AG09309 (cell line): Measurements from ENCODE around the gene TERC.

Experiments used
- DNase-seq: peaks from one replicate; pipeline ENCODE4 v3.0.0-alpha.2; 2010; ENCODE audit warnings: low read depth
- H3K4me3 ChIP-seq: 2 replicates; pipeline ENCODE4 v1.5.1; 2011; ENCODE audit warnings: mild to moderate bottlenecking, low read depth, low read length, moderate library complexity; ENCODE audit not compliant: control insufficient read depth
- TF ChIP-seq, protein P1 (sequence below): IDR thresholded peaks from 2 replicates; pipeline ENCODE4 v1.5.1; 2011; ENCODE audit warnings: mild to moderate bottlenecking, low read depth, low read length, inconsistent platforms; ENCODE audit not compliant: insufficient read depth, control insufficient read depth; ENCODE audit errors: missing control alignments

The TERC gene

DNA sequence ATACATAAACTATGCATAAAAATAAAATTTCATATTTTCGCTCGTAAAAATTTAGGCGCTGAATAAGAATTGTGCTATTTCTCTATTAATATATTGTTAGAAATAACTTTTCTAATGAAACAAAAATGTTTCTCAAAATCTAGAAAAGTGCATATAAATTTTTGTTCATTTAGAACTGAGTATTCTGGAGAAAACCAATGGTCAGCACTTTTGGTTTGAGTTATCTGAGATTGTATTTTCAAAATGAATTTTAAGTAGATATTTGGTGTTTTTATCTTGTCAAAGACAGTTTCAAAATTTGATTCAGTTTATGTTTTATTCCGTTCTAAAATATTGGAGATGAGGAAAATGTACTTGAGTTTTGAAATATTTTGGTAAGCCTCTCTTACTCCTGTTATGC is 22.3 kb upstream of the TERC start:
- no peak for DNase-seq
- TF ChIP-seq, protein P1, sequence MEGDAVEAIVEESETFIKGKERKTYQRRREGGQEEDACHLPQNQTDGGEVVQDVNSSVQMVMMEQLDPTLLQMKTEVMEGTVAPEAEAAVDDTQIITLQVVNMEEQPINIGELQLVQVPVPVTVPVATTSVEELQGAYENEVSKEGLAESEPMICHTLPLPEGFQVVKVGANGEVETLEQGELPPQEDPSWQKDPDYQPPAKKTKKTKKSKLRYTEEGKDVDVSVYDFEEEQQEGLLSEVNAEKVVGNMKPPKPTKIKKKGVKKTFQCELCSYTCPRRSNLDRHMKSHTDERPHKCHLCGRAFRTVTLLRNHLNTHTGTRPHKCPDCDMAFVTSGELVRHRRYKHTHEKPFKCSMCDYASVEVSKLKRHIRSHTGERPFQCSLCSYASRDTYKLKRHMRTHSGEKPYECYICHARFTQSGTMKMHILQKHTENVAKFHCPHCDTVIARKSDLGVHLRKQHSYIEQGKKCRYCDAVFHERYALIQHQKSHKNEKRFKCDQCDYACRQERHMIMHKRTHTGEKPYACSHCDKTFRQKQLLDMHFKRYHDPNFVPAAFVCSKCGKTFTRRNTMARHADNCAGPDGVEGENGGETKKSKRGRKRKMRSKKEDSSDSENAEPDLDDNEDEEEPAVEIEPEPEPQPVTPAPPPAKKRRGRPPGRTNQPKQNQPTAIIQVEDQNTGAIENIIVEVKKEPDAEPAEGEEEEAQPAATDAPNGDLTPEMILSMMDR: no peak
- no peak overlapping the region for H3K4me3 ChIP-seq

DNA sequence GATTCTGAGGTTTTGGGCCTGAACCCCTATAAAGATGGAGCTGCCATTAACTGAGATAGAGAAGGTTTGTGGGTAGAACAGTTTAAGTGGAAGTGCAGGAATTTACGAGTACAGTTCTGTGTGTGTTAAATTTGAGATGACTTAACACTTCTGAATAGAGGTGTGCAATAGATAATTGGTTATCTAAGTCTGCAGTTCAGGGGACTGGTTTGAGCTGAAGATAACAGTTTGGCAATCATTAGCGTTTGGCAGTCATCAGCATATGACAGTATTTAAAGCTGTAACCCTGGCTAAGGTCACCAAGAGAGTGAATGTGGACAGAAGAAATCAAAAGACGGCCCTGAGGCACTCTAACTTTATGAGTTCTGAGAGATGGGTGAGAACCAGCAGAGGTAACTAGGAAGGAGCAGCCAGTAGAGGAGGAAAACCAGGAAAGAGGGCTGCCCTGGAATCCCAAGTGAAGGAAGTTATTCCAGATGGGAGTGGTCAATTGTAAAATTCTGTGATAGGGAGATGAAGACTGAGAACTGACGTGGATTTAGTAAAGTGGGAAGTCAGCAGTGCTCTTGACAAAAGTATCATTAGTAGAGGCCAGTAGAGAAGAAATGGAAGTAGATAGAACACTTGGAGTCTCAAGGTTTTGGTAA is 16.5 kb upstream of the TERC start:
- H3K4me3 ChIP-seq: no peak overlapping the region

DNA sequence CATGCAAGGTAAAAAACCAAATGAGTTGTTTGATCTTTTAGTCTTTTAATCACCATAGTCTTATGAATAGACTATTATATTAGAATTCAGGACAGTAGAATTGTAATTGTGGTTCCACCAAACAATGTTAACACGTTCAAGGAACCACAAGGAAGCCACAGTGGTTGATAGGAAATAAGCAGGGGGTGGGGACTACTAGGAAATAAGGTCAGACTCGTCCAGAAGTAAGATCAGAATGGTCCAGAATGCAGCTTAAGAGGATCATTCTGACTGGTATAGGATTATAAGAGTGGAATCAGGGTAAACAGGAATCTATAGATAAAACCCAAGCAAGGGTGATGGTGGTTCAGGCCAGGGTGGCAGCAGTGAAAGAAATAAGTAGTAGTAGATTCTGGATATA is 15.9 kb upstream of the TERC start:
- no peak for DNase-seq
- TF ChIP-seq, protein P1: no peak
- H3K4me3 ChIP-seq: no peak overlapping the region

More for the DNA sequence above, 16.5 kb upstream of the TERC start:
- TF ChIP-seq, protein P1: no peak
- no peak for DNase-seq

DNA sequence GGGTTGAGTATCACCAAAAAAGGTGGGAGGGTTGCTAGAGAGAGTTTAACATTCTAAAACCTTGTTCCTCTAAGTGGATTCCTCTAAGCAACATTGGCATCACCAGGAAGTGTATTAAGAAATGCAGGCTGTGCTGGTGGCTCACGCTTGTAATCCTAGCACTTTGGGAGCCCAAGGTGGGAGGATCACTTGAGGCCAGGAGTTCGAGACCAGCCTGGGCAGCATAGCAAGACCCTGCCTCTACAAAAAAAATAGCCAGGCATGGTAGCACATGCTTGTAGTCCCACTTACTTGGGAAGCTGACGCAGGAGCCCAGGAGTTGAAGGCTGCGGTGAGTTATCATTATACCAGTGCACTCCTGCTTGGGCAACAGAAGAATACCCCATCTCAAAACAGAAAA is 13.0 kb upstream of the TERC start:
- TF ChIP-seq, protein P1: no peak
- no peak overlapping the region for H3K4me3 ChIP-seq
- DNase-seq: no peak

DNA sequence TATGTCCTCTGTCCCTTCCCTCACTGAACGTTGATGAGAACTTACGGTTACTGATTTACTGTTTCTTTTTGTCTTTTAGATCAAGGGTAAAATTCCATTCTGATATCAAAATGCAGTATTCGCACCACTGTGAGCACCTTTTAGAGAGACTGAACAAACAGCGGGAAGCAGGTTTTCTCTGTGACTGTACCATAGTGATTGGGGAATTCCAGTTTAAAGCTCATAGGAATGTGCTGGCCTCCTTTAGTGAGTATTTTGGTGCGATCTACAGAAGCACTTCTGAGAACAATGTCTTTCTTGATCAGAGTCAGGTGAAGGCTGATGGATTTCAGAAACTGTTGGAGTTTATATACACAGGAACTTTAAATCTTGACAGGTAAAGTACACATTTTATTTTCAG is 9.3 kb upstream of the TERC start:
- peak overlapping the region; percentile 100 for H3K4me3 ChIP-seq
- TF ChIP-seq, protein P1: no peak
- DNase-seq: no peak

DNA sequence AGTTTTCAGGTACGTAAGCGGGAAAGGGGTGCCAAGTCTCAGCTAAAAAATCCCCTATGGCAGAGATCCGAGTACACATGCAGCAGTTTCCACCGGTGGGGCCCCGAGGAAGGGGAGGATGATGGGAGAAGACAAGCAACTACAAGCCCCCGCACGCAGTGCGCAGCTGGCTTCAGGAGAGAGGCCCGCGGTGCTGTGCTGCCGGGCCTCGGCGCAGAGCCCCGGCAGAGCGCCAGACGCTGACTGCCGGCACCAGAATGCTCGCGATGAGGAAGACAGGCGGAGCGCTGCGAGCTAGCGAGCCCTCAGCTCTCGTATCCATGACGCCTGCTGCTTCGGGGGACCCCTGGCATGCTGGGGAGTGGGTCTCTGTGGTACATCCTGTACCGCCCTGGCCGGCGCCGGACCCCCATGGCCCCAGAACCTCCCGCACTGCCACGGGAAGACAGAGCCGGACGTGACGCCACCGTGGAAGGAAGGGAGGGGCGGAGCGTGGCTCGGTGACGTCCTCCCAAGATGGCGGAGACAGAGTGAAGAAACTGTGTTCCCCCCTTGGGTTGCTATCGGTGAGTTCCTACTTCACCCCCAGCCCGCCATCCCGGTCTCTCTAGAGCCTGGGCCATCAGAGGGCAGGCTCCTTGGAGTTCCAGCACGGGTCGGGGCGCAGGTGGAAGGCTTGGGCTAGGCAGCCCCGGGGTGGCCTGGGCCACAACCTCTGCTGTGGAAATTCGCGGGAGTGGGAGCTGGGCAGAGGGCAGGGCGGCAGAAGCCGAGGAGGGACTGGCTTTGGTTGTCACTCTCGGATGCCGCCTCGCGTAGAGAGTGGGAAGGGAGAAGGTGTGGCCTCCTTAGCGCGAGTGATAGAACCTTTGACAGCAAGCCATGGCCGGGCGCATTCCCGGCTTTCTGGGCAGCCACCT is 8.3 kb upstream of the TERC start, which contains the start of gene MYNN:
TSS of gene MYNN (plus strand) at position 500 of the 920 bp plus-strand sequence. CDS start 900 bp downstream, outside the sequence.
- peak; percentile 41 for DNase-seq
- H3K4me3 ChIP-seq: peak within 1 kb of the TSS; percentile 100
- TF ChIP-seq, protein P1: no peak
